ENCODE measurements around the gene ITGB8.
"Not testable (repeated sequence)": the region's sequence is repeated elsewhere in the genome, so short reads cannot be mapped to it uniquely, and the experiment has no call there.

The ITGB8 gene

GRCh38 chr7:20389192-20389591, 58.5 kb downstream of the ITGB8 start:
- DNase-seq = not testable (repeated sequence)

- DNase-seq = no peak
Observed at GRCh38 chr7:20393021-20393610, 62.4 kb downstream of the ITGB8 start.

- no peak for DNase-seq
Observed at GRCh38 chr7:20393616-20394015, 62.9 kb downstream of the ITGB8 start.

GRCh38 chr7:20394284-20394683, 63.6 kb downstream of the ITGB8 start:
- DNase-seq = no peak

GRCh38 chr7:20395104-20395503, 64.4 kb downstream of the ITGB8 start:
- no peak for DNase-seq

- no peak for DNase-seq
Observed at GRCh38 chr7:20395511-20395910, 64.8 kb downstream of the ITGB8 start.

GRCh38 chr7:20399521-20399920, 68.8 kb downstream of the ITGB8 start:
- DNase-seq = no peak

- DNase-seq = no peak
Observed at GRCh38 chr7:20401861-20402746, 71.4 kb downstream of the ITGB8 start.

- DNase-seq = no peak
Observed at GRCh38 chr7:20402747-20403230, 72.1 kb downstream of the ITGB8 start.

GRCh38 chr7:20403331-20403730, 72.6 kb downstream of the ITGB8 start:
- DNase-seq = no peak

GRCh38 chr7:20404320-20404719, 73.6 kb downstream of the ITGB8 start:
- no peak for DNase-seq

- DNase-seq = peak; percentile 60
Observed at GRCh38 chr7:20407585-20408466, 77.1 kb downstream of the ITGB8 start.

- peak; percentile 1 for DNase-seq
Observed at GRCh38 chr7:20408467-20408826, 77.7 kb downstream of the ITGB8 start.

- DNase-seq = no peak
Observed at GRCh38 chr7:20409961-20410360, 79.3 kb downstream of the ITGB8 start.

- no peak for DNase-seq
Observed at GRCh38 chr7:20411372-20411771, 80.7 kb downstream of the ITGB8 start.

GRCh38 chr7:20412032-20412431, 81.3 kb downstream of the ITGB8 start:
- DNase-seq = no peak

GRCh38 chr7:20417260-20417659, 86.6 kb downstream of the ITGB8 start:
- DNase-seq = no peak

GRCh38 chr7:20417675-20418382, 87.1 kb downstream of the ITGB8 start:
- DNase-seq = no peak

GRCh38 chr7:20424500-20424899, 93.8 kb downstream of the ITGB8 start:
- DNase-seq = no peak

- DNase-seq = no peak
Observed at GRCh38 chr7:20430664-20431063, 100.0 kb downstream of the ITGB8 start.

GRCh38 chr7:20431146-20431545, 100.4 kb downstream of the ITGB8 start:
- no peak for DNase-seq

GRCh38 chr7:20432071-20432470, 101.4 kb downstream of the ITGB8 start:
- DNase-seq = no peak

- no peak for DNase-seq
Observed at GRCh38 chr7:20435305-20435704, 104.6 kb downstream of the ITGB8 start.

Measured in NCI-H774 (cell line).